MV-4-11 (cell line): ENCODE data around the gene RHOD.

Experiments used
- DNase-seq: peaks from one replicate; lab custom pipeline; 2025; lab: John Stamatoyannopoulos, UW

Gene RHOD

DNA sequence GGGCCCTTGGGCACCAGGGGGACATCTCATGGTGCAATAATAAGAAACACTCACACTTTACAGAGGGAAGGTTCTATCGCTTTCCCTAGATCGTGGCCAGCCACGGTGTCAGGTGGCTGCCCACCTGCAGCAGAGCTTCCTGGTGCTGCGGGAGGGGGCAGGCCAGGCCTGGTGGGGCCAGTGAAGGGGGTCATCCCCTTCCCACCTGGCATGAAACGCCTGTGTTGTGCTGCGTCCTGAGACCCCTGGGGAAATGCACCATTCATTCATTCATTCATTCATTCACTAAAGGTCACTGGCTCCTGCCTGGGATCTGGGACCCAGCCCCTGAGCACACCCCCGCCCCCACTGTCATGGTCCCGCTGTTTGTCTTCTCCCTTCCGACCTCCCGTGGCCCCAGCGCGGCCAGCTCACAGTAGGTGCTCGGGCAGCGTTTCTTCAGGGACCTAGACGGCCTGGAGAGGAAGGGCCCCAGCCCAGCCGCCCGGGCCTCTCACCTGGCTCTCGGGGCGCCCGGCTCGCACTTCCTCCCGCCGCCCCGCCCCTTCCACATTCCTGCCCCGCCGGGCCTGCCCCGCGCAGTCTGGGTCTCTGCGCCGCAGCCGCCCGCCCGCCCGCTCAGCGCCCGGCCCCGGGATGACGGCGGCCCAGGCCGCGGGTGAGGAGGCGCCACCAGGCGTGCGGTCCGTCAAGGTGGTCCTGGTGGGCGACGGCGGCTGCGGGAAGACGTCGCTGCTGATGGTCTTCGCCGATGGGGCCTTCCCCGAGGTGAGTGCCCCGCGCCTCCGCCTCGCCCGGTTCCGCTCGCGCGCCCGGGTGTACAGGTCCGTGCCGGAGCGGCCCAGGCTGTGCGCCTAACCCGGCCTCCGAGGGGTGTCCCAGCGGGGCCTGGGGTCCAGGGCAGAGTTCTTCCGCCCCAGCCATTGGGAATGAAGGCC is at the start of gene RHOD:
RHOD (plus strand) TSS at position 581 of the 938 bp plus-strand sequence; CDS start at position 637, 56 bp downstream.
- DNase-seq: no peak

DNA sequence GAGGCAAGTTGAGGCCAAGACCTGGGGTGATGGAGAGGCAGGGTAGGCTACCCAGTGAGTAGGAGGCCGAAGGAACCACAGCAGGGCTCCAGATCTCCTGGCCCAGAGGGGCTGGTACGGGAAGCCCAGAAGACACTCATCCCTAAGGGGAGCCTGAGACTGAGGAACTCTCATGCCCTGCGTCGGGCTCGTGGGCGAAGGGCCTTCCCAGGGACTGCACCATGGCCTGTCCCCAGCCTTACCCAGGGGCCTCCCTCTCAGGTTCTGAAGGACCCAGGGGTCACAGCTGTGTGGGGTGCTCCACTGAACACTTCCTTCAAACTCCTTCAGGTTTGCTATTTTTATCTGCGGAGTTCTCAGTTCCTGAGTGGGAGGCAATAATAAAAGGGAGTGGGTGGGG is 49.5 kb upstream of the RHOD start:
- DNase-seq: no peak

DNA sequence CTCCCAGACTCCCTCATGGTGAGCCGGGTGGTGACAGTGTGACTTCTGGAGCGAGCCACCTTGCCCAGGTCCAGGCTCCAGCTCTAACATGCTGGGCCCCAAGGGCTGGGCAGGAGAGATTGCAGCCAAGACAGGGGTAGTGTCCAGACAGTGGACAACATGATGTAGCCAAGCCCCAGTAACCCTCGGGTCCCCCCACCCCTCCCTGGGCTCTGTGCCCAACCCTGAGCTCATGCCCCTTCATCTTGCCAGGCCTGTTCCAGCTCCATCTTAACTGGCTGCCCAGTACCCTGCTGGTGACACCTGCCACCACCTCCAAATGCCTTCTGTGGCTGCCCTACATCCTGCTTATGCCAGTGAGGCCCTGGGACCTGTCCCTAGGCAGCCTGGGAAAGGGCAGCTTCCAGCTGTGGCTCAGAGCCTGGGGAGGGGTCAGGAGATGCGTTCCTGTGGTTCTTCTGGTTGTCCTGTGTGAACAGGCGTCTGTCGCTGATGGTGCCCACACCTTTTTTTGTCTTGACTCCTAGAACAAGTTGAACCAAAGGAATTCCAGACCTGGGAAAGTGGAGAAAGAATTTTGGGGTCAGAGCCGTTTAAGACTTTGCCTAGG is 46.2 kb upstream of the RHOD start:
- DNase-seq: no peak

- DNase-seq: no peak
These were observed 43.1 kb upstream of the RHOD start for GRCh38 chr11:67013511-67014045.

GRCh38 chr11:67014343-67014742 is 42.3 kb upstream of the RHOD start:
- no peak for DNase-seq

DNA sequence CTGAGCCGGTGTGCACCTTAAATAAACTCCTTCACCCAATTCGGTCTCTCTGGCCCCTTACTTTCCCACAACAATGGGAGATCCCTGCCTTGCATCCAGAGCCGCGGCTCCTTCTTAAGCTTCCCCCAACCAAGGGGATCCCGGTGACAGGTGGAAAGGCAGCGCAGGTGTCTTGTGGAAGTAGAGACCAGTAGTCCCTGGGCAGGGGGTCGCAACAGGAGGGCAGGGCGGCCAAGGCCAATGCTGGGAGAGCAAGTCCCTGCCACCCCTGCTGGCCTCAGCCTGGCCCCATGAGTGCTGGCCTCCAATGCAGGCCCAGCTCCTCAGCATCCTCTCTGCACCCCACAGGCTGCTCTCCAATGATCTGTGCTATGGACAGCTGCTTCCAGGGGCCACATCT is 41.6 kb upstream of the RHOD start:
- no peak for DNase-seq

DNA sequence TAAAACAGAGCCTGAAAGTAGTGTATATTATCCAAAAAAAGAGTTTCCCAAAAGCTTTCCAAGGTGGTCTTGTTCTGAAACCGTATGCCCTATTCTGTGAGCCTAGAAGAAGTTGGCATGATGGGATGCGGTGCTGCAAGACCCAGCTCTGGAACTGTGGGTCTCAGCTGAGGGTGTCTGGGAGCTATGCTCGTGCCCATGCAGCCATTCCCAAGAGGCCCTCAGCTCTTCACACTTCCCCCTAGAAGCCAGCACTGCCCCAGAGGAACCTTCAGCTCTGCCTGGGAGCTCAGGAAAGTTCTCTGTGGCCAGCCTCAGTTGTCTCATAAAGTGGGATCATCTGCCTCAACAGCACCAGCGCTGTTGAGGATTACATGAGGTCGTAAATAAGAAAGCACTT is 40.1 kb upstream of the RHOD start:
- no peak for DNase-seq

- no peak for DNase-seq
These were observed 35.7 kb upstream of the RHOD start for GRCh38 chr11:67020949-67021348.

- DNase-seq: no peak
These were observed 34.2 kb upstream of the RHOD start for GRCh38 chr11:67022341-67022933.

DNA sequence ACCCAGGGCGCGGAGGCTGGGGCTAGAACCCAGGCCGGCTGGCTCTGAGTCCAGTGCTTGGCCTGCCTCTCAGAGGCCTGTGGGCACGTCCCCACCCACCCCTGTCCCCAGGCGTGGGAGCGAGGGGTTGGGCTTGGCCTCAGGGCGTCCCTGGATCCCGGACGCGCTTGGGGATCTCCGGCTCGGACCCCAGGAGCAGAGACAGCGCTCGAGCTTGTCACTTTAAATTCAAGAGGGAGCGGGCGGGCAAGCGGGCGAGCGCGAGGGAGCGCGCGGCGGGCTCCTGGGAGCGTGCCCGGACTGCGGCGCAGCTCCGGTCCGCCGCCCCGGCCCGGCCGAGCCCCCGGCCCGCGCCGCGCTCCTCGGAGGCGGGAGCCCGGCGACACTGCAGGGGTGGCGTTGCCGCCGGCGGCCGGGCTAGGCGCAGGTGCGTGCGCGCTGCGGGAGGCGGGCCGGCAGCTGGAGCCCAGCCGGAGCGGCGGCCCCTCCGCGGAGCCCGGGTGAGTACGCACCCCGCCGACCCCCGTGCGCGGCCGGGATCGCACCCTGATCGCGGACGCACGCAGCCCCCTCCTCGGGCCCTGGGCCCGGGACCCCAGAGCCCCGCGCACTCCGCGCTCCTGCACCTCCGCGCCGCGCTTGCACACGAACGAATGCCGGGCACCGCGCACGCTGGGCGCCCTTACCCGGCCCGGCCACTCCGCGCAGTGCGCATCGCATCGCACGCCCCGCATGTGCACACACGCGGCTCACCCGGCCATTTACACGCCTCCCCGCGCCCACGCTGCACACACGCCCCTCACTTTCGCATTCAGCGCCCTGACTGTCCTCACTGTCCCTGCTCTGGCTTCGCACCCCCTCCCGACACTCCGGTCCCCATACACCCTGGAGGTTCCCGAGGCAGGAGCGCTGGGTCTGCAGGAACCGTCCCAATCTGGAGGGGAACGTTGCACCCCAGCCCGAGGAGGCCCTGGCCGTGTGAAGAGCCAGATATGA is 33.4 kb upstream of the RHOD start, which contains the start of gene SYT12:
SYT12 (plus strand) TSS at position 174 of the 996 bp plus-strand sequence. CDS start 7,011 bp downstream, outside the sequence.
- DNase-seq: no peak

GRCh38 chr11:67023957-67024353 is 32.7 kb upstream of the RHOD start:
- no peak for DNase-seq

- DNase-seq: peak; percentile 51
These were observed 32.2 kb upstream of the RHOD start for GRCh38 chr11:67024410-67024809.

DNA sequence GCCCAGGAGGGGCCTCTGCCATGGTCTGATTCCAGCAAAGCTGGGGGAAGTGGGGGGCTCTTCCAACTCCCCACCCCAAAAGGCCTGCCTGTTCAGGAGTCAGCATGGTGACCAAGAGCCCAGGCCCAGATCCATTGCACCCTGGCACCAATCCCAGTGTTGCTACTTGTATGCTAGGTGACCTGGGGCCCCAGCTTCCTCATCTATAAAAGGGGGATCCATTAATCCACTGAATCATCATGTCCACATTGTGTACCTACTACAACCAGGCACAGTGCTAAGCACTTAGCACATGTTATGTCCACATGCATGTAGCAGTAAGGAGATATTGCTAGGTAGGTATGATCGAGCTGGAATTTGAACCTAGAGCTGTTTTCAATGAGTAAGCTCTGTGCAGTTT is 31.7 kb upstream of the RHOD start:
- DNase-seq: no peak

DNA sequence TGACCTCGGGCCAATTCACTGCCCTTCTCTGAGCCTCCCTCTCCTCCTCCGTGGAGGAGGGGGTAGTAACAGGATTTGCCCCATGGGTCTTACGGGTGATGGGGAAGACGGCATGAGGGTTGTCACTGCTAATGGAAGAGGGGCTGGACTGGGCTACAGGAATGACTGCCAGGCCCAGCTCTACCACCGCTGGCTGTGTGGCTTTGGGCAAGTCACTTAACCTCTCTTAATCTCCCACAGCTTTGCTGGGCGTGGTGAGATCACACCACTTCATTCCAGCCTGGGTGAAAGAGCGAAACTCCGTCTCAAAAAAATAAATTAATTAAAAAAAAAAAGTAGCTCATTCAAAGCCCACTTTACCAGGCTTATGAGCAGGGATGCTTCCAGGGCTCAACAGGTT is 30.9 kb upstream of the RHOD start:
- DNase-seq: no peak

DNA sequence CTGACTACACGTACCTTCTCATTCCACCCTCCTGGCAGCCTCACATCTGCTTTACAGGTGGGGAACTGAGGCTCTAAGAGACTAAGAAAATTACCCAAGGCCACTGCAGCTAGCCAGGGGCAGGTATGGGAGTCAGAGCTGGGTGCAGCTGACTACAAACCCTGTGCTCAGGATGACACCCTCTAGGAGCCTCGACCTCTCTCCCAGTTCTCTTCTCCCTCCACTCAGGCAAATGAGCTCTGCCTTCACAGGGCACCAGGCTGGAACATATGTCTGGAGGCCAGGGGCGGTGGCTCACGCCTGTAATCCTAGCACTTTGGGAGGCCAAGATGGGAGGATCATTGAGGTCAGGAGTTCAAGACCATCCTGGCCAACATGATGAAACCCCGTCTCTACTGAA is 29.7 kb upstream of the RHOD start:
- DNase-seq: no peak

- DNase-seq: peak; percentile 3
These were observed 29.1 kb upstream of the RHOD start for GRCh38 chr11:67027483-67027930.

- no peak for DNase-seq
These were observed 28.6 kb upstream of the RHOD start for GRCh38 chr11:67027943-67028542.

- DNase-seq: no peak
These were observed 27.5 kb upstream of the RHOD start for GRCh38 chr11:67029146-67029545.

GRCh38 chr11:67030976-67031375 is 25.7 kb upstream of the RHOD start:
- peak; percentile 11 for DNase-seq

DNA sequence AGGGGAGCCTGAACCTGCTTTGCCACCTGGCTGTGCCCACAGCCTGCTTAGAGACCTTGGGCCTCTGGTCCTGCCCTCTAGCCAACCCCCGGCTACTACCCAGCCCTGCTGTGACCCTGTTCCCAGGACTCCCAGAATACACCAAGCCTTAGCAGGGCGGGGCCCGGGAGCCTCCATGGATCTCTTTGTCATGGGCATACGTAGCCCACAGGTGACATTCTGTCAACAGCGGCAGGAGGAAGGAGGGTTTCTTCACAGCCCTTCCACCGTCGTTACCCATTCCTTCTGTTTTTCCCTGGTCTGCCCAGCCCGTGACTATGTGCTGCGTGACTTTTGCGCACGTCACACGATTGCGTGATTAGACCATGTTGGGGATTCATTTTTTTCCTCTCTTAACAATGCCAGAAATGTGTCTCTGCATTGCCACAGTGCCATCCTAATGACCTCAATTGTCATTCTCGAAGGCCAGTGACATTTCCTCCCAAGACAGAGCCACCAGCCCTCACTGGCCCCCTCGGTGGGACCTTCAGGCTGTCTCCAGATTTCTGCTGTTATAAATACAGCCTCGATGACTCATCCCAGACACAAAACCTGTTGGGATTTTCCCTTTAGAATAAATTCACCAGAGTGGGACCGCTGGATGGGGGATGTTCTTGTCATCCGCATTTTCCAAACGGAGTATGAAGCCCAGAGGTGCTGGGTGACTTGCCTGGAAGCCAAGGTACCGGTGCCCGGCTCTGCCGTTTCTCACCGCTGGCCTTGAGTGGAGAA is 24.7 kb upstream of the RHOD start:
- DNase-seq: no peak
